ENCODE data around the gene RRN3. TPM values are rescaled to one million over a fixed set of nuclear protein-coding genes. Genes with fewer than 3 reads are reported as not detected.
"Not testable (repeated sequence)": the region's sequence is repeated elsewhere in the genome, so short reads cannot be mapped to it uniquely, and the experiment has no call there.

The RRN3 gene
- total RNA-seq, 6 experiments from 2014 or later, result 13.0 to 20.4 (median 16.2) TPM

DNA sequence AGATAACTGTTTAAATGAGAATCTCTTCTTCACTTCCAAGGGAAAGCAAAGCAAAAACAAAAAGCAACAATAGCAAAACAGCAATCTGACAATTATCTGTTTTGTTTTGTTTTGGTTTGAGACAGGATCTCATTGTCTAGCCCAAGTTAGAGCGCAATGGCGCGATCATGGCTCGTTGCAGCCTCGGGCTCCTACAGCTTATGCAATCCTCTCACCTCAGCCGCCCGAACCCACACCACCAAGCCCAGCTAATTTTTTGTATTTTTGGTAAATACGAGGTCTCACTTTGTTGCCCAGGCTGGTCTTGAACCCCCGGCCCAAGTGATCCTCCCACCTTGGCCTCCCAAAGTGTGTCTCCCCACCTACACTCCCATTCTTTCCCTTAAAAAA lies 2.5 kb upstream of the RRN3 start:
- ATAC-seq, result peak in 1 of 4 donors; percentile 1
- WGBS (ENCODE audit: insufficient coverage, low coverage, low lambda C conversion rate, missing lambda C conversion rate), result 25% methylated on average over 8 of the region's 9 CpGs
- H3K27ac ChIP-seq, result not testable (repeated sequence)

DNA sequence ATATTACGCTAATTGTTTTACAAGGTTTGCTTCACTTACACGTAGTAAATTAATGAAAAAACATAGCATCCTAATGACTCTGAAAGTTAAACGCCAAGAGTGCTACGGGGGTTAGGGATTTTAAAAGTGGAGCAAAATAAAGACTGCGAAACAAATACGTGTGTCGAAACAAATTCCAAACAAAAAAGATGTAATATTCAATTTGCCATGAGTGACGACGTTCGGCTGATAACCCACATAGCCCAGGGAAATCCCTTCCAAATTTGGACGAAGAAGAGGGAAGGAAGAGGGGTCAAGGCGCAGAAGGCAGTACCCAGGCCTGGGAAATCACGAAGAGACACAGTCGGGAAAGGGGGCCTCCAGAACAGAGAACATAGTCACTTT lies 509 bp downstream of the RRN3 start:
- peak overlapping the region; percentile 39 to 68 (median 63) for H3K4me3 ChIP-seq
- H3K27me3 ChIP-seq; H3K4me1 ChIP-seq; H3K9me3 ChIP-seq; DNase-seq; ATAC-seq; intact Hi-C loops (cut with DNase I): not testable (repeated sequence)
- WGBS (ENCODE audit: insufficient coverage, low coverage, low lambda C conversion rate, missing lambda C conversion rate), result 5% methylated on average over 11 of the region's 14 CpGs
- peak overlapping the region; percentile 70 to 81 (median 79) for H3K27ac ChIP-seq
- H3K36me3 ChIP-seq, result peaks cover 0 to 17% (median 3%) of the 10 kb centered on the region in 4 donors

More for the DNA sequence above, 2.5 kb upstream of the RRN3 start:
- H3K4me3 ChIP-seq; H3K9me3 ChIP-seq; intact Hi-C loops (cut with DNase I); DNase-seq; H3K4me1 ChIP-seq; H3K36me3 ChIP-seq; H3K27me3 ChIP-seq: not testable (repeated sequence)

DNA sequence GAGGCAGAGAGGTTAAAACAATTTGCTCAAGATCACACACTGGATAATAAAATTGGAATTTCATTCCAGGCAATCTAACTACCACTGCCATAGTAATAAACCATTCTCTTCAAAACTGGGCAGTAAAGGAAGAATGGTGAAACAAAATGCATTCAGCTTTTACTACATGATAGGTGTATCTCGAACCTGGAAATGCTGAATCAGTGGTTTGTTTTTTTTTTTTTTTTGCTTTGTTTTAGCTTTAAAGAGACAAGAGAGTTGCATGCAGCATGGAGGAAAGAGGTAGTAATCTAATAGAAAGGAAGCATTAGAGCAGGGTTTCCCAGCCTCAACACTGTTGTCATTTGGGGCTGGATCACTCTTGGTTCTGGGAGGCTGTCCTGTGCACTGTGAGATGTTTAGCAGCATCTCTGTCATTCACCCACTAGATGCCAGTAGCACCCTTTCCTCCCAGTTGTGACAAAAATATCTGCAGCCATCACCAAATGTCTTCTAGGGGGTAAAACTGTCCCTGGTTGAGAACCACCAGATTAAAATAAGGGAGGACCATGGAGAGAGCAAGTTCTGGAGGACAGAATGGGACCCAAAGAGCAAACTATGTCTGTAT lies 3.3 kb downstream of the RRN3 start:
- DNase-seq; ATAC-seq; H3K4me3 ChIP-seq; H3K4me1 ChIP-seq; H3K9me3 ChIP-seq; intact Hi-C loops (cut with DNase I); H3K27ac ChIP-seq; H3K27me3 ChIP-seq: not testable (repeated sequence)
- TF ChIP-seq, protein P1, sequence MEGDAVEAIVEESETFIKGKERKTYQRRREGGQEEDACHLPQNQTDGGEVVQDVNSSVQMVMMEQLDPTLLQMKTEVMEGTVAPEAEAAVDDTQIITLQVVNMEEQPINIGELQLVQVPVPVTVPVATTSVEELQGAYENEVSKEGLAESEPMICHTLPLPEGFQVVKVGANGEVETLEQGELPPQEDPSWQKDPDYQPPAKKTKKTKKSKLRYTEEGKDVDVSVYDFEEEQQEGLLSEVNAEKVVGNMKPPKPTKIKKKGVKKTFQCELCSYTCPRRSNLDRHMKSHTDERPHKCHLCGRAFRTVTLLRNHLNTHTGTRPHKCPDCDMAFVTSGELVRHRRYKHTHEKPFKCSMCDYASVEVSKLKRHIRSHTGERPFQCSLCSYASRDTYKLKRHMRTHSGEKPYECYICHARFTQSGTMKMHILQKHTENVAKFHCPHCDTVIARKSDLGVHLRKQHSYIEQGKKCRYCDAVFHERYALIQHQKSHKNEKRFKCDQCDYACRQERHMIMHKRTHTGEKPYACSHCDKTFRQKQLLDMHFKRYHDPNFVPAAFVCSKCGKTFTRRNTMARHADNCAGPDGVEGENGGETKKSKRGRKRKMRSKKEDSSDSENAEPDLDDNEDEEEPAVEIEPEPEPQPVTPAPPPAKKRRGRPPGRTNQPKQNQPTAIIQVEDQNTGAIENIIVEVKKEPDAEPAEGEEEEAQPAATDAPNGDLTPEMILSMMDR (IDR thresholded peaks at IDR 0.05), result peak in 1 of 4 donors; percentile 9
- H3K36me3 ChIP-seq, result peaks cover 0 to 33% (median 3%) of the 10 kb centered on the region in 4 donors
- WGBS (ENCODE audit: insufficient coverage, low coverage, low lambda C conversion rate, missing lambda C conversion rate), result 35% methylated on average over 1 of the region's 1 CpG

DNA sequence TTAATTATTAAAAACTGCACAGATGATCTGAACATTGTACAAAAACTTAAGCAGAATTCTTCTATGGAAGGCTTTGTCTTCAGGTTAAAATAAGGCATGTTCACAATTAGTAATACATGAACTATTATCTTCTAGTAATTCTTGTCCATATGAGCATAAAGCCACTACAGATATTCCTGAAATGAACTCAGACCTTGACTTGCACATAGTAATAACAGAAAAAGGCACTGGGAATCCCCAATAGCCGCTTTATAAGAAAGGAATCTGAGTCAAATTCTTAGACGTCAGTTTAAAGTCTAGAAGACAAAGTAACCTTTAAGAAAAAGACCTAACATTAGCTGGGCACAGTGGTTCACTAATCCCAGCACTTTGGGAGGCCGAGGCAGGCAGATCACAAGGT lies 11.3 kb downstream of the RRN3 start:
- H3K4me1 ChIP-seq; H3K27me3 ChIP-seq; ATAC-seq; H3K27ac ChIP-seq; H3K4me3 ChIP-seq; intact Hi-C loops (cut with DNase I); H3K9me3 ChIP-seq; DNase-seq: not testable (repeated sequence)
- H3K36me3 ChIP-seq, result peaks cover 3 to 57% (median 11%) of the 10 kb centered on the region in 4 donors
- WGBS (ENCODE audit: insufficient coverage, low coverage, low lambda C conversion rate, missing lambda C conversion rate), result 78% methylated on average over 3 of the region's 3 CpGs

DNA sequence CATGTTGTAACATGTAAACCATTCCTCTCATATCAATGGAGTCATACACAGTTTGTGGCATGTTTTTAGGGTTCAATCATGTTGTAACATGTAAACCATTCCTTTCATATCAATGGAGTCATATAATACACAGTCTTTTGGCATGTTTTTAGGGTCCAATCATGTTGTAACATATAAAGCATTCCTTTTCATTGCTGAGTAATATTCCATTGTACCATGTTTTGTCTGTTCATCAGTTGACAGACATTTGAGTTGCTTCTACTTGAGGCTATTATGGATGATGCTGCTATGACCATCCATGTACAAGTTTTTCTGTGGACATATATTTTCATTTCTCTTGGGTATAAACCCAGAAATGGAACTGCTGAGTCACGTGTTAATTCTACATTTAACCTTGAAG lies 13.2 kb downstream of the RRN3 start:
- H3K27ac ChIP-seq; H3K4me3 ChIP-seq; H3K27me3 ChIP-seq; DNase-seq; H3K9me3 ChIP-seq; intact Hi-C loops (cut with DNase I); H3K4me1 ChIP-seq; ATAC-seq: not testable (repeated sequence)
- H3K36me3 ChIP-seq, result peaks cover 3 to 55% (median 16%) of the 10 kb centered on the region in 4 donors
- no CpG with 5 or more reads among the region's 1 CpG for WGBS (ENCODE audit: insufficient coverage, low coverage, low lambda C conversion rate, missing lambda C conversion rate)

DNA sequence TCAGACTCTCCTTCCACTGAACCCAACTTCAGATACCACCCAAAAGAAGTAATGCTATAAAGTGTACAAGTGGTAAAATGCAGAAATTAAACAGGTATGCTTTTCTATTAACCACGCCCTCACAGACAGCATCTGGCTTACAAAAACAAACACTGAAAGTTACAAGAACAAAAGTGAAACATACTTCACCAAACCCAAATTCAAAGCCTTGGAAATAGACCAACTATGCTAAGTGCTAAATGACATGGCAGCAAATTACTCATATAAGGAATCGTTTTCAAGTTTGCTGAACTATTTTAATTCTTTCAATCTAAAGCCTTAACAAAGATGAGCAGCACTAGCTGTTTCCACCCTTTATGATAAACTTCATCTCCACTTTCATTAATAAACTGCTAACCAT lies 17.9 kb downstream of the RRN3 start:
- peaks cover 2 to 43% (median 19%) of the 10 kb centered on the region in 4 donors for H3K36me3 ChIP-seq
- H3K27me3 ChIP-seq; H3K27ac ChIP-seq; DNase-seq; H3K9me3 ChIP-seq; H3K4me1 ChIP-seq; ATAC-seq; intact Hi-C loops (cut with DNase I); H3K4me3 ChIP-seq: not testable (repeated sequence)
- 68% methylated on average over 2 of the region's 2 CpGs for WGBS (ENCODE audit: insufficient coverage, low coverage, low lambda C conversion rate, missing lambda C conversion rate)

DNA sequence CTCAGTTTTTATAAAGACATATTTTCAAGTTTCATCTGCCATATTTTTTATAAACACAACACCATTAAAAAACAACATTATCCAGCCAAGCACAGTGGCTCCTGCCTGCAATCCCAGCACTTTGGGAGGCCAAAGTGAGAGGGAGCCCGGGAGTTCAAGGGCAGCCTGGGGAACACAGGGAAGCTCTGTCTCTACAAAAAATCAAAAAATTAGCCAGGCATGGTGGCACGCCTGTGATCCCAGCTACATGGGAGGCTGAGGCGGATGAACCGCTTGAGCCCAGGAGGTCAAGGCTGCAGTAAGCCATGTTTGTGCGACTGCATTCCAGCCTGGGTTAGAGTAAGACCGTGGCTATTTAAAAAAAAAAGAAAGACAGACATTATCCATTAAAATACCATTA lies 21.0 kb downstream of the RRN3 start:
- H3K9me3 ChIP-seq, result no peaks in the 10 kb centered on the region
- no peak for DNase-seq
- peaks cover 2 to 55% (median 26%) of the 10 kb centered on the region in 4 donors for H3K36me3 ChIP-seq
- no peak for ATAC-seq
- no peak for TF ChIP-seq POLR2A (IDR thresholded peaks at IDR 0.05)
- TF ChIP-seq, protein P1 (IDR thresholded peaks at IDR 0.05), result no peak
- no peak overlapping the region for H3K4me3 ChIP-seq
- H3K27me3 ChIP-seq, result no peaks in the 10 kb centered on the region
- 58% methylated on average over 6 of the region's 6 CpGs for WGBS (ENCODE audit: insufficient coverage, low coverage, low lambda C conversion rate, missing lambda C conversion rate)
- H3K27ac ChIP-seq, result no peak overlapping the region
- no peaks in the 10 kb centered on the region for H3K4me1 ChIP-seq
- intact Hi-C loops (cut with DNase I), result no loop called here
